Urinary bladder (tissue), 4 donors: ENCODE results near the gene APIP. TPM values are rescaled to one million over a fixed set of nuclear protein-coding genes. Genes with fewer than 3 reads are reported as not detected.

ENCODE experiments used
- DNase-seq: peaks from one replicate; pipeline ENCODE4 v3.0.0-alpha.2; 2015; ENCODE audit errors: extremely low spot score
- H3K27ac ChIP-seq: one replicate; pipeline ENCODE4 v1.5.1; 2013; ENCODE audit warnings: low read depth, mild to moderate bottlenecking, moderate library complexity
- H3K36me3 ChIP-seq: one replicate; pipeline ENCODE4 v1.6.1; 2013; ENCODE audit warnings: mild to moderate bottlenecking, moderate library complexity; ENCODE audit not compliant: insufficient read depth
- H3K4me1 ChIP-seq: one replicate; pipeline ENCODE4 v1.6.1; 2013; ENCODE audit warnings: mild to moderate bottlenecking, moderate library complexity; ENCODE audit not compliant: insufficient read depth
- H3K4me3 ChIP-seq: one replicate; pipeline ENCODE4 v1.5.1; 2013; ENCODE audit warnings: low read depth, low read length
- WGBS: extraction: QIAGEN DNeasy Blood & Tissue Kit; methylation state at CpG from one replicate; pipeline ENCODE4 v1.1.7; 2013; 5-methylcytosine and 5-hydroxymethylcytosine counted together
- polyA plus RNA-seq: library from polyadenylated mRNA; stranded (reverse); fragments of 200-250 nt; gene quantifications from one replicate; pipeline ENCODE4 v1.2.3, GENCODE V29; 2013
- total RNA-seq: library from RNA; depleted of rRNA; stranded (reverse); fragments of >200 nt; gene quantifications from one replicate; pipeline ENCODE4 v1.2.3, GENCODE V29; 2014
- donor health status: healthy with polysubstance abuse.
- donor health status: healthy.

APIP gene
- total and polyA plus RNA-seq, 2 donors, result 31.0 to 36.6 TPM

- no peak for DNase-seq
- H3K4me3 ChIP-seq, result no peak overlapping the region
- 45% methylated on average over 1 of the region's 1 CpG for whole genome bisulfite sequencing
- no peaks in the 10 kb centered on the region for H3K4me1 ChIP-seq
- H3K36me3 ChIP-seq, result no peaks in the 10 kb centered on the region
- no peak overlapping the region for H3K27ac ChIP-seq
These were observed 22.4 kb upstream of the APIP start for GRCh38 chr11:34938611-34939010.

- no peaks in the 10 kb centered on the region for H3K36me3 ChIP-seq
- no peak for DNase-seq
- no peak overlapping the region for H3K27ac ChIP-seq
- WGBS, result 91% methylated on average over 6 of the region's 6 CpGs
- H3K4me1 ChIP-seq, result no peaks in the 10 kb centered on the region
- no peak overlapping the region for H3K4me3 ChIP-seq
These were observed 20.9 kb upstream of the APIP start for GRCh38 chr11:34936945-34937629.

GRCh38 chr11:34929794-34930763 lies 13.9 kb upstream of the APIP start:
- H3K36me3 ChIP-seq, result peaks cover 1% of the 10 kb centered on the region
- no peak overlapping the region for H3K27ac ChIP-seq
- no peak overlapping the region for H3K4me3 ChIP-seq
- WGBS, result 90% methylated on average over 11 of the region's 11 CpGs
- no peak for DNase-seq
- no peaks in the 10 kb centered on the region for H3K4me1 ChIP-seq

GRCh38 chr11:34928960-34929680 lies 12.9 kb upstream of the APIP start:
- no peaks in the 10 kb centered on the region for H3K4me1 ChIP-seq
- 86% methylated on average over 7 of the region's 7 CpGs for WGBS
- peaks cover 1% of the 10 kb centered on the region for H3K36me3 ChIP-seq
- H3K27ac ChIP-seq, result no peak overlapping the region
- no peak overlapping the region for H3K4me3 ChIP-seq
- no peak for DNase-seq

- Histone ChIP-seq H3K27ac (no peak overlapping the region), H3K36me3 (peaks cover 1% of the 10 kb centered on the region), H3K4me3 (no peak overlapping the region), H3K4me1 (no peaks in the 10 kb centered on the region)
- WGBS, result 62% methylated on average over 3 of the region's 3 CpGs
- DNase-seq, result no peak
These were observed 12.2 kb upstream of the APIP start for GRCh38 chr11:34928268-34928959.

GRCh38 chr11:34926831-34927132 lies 10.6 kb upstream of the APIP start:
- H3K4me3 ChIP-seq, result no peak overlapping the region
- DNase-seq, result no peak
- peaks cover 1% of the 10 kb centered on the region for H3K36me3 ChIP-seq
- H3K4me1 ChIP-seq, result no peaks in the 10 kb centered on the region
- no peak overlapping the region for H3K27ac ChIP-seq

GRCh38 chr11:34926101-34926830 lies 10.1 kb upstream of the APIP start:
- peak; percentile 51 for DNase-seq
- Histone ChIP-seq H3K36me3 (peaks cover 1% of the 10 kb centered on the region), H3K4me3 (no peak overlapping the region), H3K4me1 (no peaks in the 10 kb centered on the region), H3K27ac (no peak overlapping the region)
- WGBS, result 14% methylated on average over 2 of the region's 2 CpGs

GRCh38 chr11:34924714-34925113 lies 8.5 kb upstream of the APIP start:
- no peaks in the 10 kb centered on the region for H3K4me1 ChIP-seq
- WGBS, result 22% methylated on average over 3 of the region's 3 CpGs

GRCh38 chr11:34921156-34921555 lies 5.0 kb upstream of the APIP start:
- Histone ChIP-seq H3K4me1 (no peaks in the 10 kb centered on the region), H3K4me3 (no peak overlapping the region), H3K36me3 (peaks cover 1% of the 10 kb centered on the region), H3K27ac (no peak overlapping the region)
- WGBS, result 91% methylated on average over 4 of the region's 4 CpGs
- no peak for DNase-seq

More at GRCh38 chr11:34924714-34925113, 8.5 kb upstream of the APIP start:
- Histone ChIP-seq H3K4me3 (no peak overlapping the region), H3K27ac (no peak overlapping the region), H3K36me3 (peaks cover 1% of the 10 kb centered on the region)
- no peak for DNase-seq

- peak; percentile 20 for DNase-seq
- peaks cover 1% of the 10 kb centered on the region for H3K36me3 ChIP-seq
- WGBS, result 12% methylated on average over 23 of the region's 23 CpGs
- no peaks in the 10 kb centered on the region for H3K4me1 ChIP-seq
- peak overlapping the region; percentile 87 for H3K27ac ChIP-seq
- H3K4me3 ChIP-seq, result peak overlapping the region; percentile 68
These were observed 928 bp upstream of the APIP start for GRCh38 chr11:34916843-34917770.

- Histone ChIP-seq H3K4me3 (peak overlapping the region; percentile 68), H3K27ac (peak overlapping the region; percentile 90), H3K36me3 (peaks cover 3% of the 10 kb centered on the region), H3K4me1 (no peaks in the 10 kb centered on the region)
- 6% methylated on average over 34 of the region's 34 CpGs for WGBS
- DNase-seq, result peak; percentile 28
These were observed 804 bp downstream of the APIP start for GRCh38 chr11:34915136-34916014.
